BLaER1 (cell line): ENCODE results near the gene KIF1A.

Experiments used
- H3K27ac ChIP-seq: shearing (Covaris generic); formaldehyde crosslinking; 2 replicates; pipeline ENCODE4 v1.8.1; 2022
- H3K27me3 ChIP-seq: shearing (Covaris generic); formaldehyde crosslinking; 2 replicates; pipeline ENCODE4 v1.8.1; 2022
- H3K36me3 ChIP-seq: shearing (Covaris generic); formaldehyde crosslinking; 2 replicates; pipeline ENCODE4 v1.8.1; 2022
- H3K4me1 ChIP-seq: shearing (Covaris generic); formaldehyde crosslinking; 2 replicates; pipeline ENCODE4 v1.8.1; 2022
- H3K4me2 ChIP-seq: shearing (Covaris generic); formaldehyde crosslinking; 2 replicates; pipeline ENCODE4 v1.8.1; 2022
- H3K4me3 ChIP-seq: shearing (Covaris generic); formaldehyde crosslinking; 2 replicates; pipeline ENCODE4 v1.8.1; 2022
- H3K9ac ChIP-seq: shearing (Covaris generic); formaldehyde crosslinking; 2 replicates; pipeline ENCODE4 v1.8.1; 2022
- H3K9me3 ChIP-seq: shearing (Covaris generic); formaldehyde crosslinking; 2 replicates; pipeline ENCODE4 v1.8.1; 2022
- H4K20me1 ChIP-seq: shearing (Covaris generic); formaldehyde crosslinking; 2 replicates; pipeline ENCODE4 v1.8.1; 2022
- Cebpa-rat ChIP-seq: shearing (Covaris generic); IDR thresholded peaks from 2 replicates; pipeline ENCODE4 v1.8.1; 2022

The KIF1A gene

GRCh38 chr2:240714747-240715725, 105.0 kb downstream of the KIF1A start:
- Histone ChIP-seq H3K4me3 (no peak overlapping the region), H3K36me3 (no peaks in the 10 kb centered on the region), H3K27me3 (no peaks in the 10 kb centered on the region), H3K27ac (no peak overlapping the region), H4K20me1 (no peaks in the 10 kb centered on the region), H3K4me1 (peaks cover 44% of the 10 kb centered on the region), H3K9ac (no peak overlapping the region), H3K4me2 (peak overlapping the region; percentile 31; the same call in 1 of the 2 replicates), H3K9me3 (no peaks in the 10 kb centered on the region)
- TF ChIP-seq Cebpa-rat = no peak

GRCh38 chr2:240713928-240714746, 105.9 kb downstream of the KIF1A start:
- no peaks in the 10 kb centered on the region for H3K27me3 ChIP-seq
- H3K4me2 ChIP-seq = peak overlapping the region; percentile 31
- no peaks in the 10 kb centered on the region for H4K20me1 ChIP-seq
- H3K4me3 ChIP-seq = no peak overlapping the region
- no peak for TF ChIP-seq Cebpa-rat
- no peaks in the 10 kb centered on the region for H3K9me3 ChIP-seq
- no peaks in the 10 kb centered on the region for H3K36me3 ChIP-seq
- H3K9ac ChIP-seq = no peak overlapping the region
- peaks cover 43% of the 10 kb centered on the region for H3K4me1 ChIP-seq
- no peak overlapping the region for H3K27ac ChIP-seq

- peaks cover 35% of the 10 kb centered on the region for H3K4me1 ChIP-seq
- no peak for TF ChIP-seq Cebpa-rat
- H3K36me3 ChIP-seq = no peaks in the 10 kb centered on the region
- H4K20me1 ChIP-seq = no peaks in the 10 kb centered on the region
- no peak overlapping the region for H3K4me3 ChIP-seq
- H3K9ac ChIP-seq = no peak overlapping the region
- H3K4me2 ChIP-seq = peak overlapping the region; percentile 31; the same call in 1 of the 2 replicates
- H3K27ac ChIP-seq = no peak overlapping the region
- no peaks in the 10 kb centered on the region for H3K27me3 ChIP-seq
- no peaks in the 10 kb centered on the region for H3K9me3 ChIP-seq
Measured at GRCh38 chr2:240713071-240713927, 106.7 kb downstream of the KIF1A start.

GRCh38 chr2:240712121-240712520, 107.9 kb downstream of the KIF1A start:
- Histone ChIP-seq H3K9me3 (no peaks in the 10 kb centered on the region), H3K27ac (no peak overlapping the region), H4K20me1 (no peaks in the 10 kb centered on the region), H3K4me1 (peaks cover 23% of the 10 kb centered on the region), H3K4me2 (no peak overlapping the region), H3K9ac (no peak overlapping the region), H3K4me3 (no peak overlapping the region), H3K36me3 (no peaks in the 10 kb centered on the region), H3K27me3 (no peaks in the 10 kb centered on the region)
- no peak for TF ChIP-seq Cebpa-rat

DNA sequence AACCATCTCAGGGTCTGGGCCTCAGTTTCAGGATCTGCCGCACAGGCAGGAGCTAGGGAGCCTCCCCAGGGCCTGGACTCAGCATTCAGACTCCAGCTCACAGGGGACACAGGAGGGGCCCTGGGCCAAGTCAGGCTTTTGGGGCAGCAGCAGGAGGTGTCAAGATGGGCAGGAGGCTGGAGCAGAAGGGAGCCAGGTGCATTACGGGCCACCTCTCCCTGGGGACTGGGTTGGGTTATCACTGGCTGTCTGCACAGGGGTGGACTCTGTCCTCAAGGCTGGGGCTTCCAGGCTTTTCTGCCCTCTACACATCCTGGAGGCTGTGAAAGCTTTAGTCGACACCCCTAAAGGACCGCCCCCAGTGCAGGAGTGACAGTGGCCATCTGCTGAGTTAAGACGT, 108.3 kb downstream of the KIF1A start:
- Histone ChIP-seq H3K4me1 (peaks cover 19% of the 10 kb centered on the region), H3K4me2 (no peak overlapping the region), H3K9ac (no peak overlapping the region), H3K9me3 (no peaks in the 10 kb centered on the region), H3K4me3 (no peak overlapping the region), H4K20me1 (no peaks in the 10 kb centered on the region), H3K27ac (no peak overlapping the region), H3K36me3 (no peaks in the 10 kb centered on the region), H3K27me3 (no peaks in the 10 kb centered on the region)
- no peak for TF ChIP-seq Cebpa-rat

- Histone ChIP-seq H3K4me2 (no peak overlapping the region), H3K27me3 (no peaks in the 10 kb centered on the region)
- TF ChIP-seq Cebpa-rat = no peak
Measured at GRCh38 chr2:240711296-240711695, 108.7 kb downstream of the KIF1A start.

GRCh38 chr2:240708457-240708856, 111.6 kb downstream of the KIF1A start:
- H4K20me1 ChIP-seq = no peaks in the 10 kb centered on the region
- no peak for TF ChIP-seq Cebpa-rat
- no peak overlapping the region for H3K4me3 ChIP-seq
- peaks cover 16% of the 10 kb centered on the region for H3K27me3 ChIP-seq
- peaks cover 16% of the 10 kb centered on the region for H3K4me1 ChIP-seq
- no peak overlapping the region for H3K27ac ChIP-seq
- H3K36me3 ChIP-seq = no peaks in the 10 kb centered on the region
- no peaks in the 10 kb centered on the region for H3K9me3 ChIP-seq
- no peak overlapping the region for H3K4me2 ChIP-seq
- no peak overlapping the region for H3K9ac ChIP-seq

More at GRCh38 chr2:240711296-240711695, 108.7 kb downstream of the KIF1A start:
- H3K4me3 ChIP-seq = no peak overlapping the region
- no peaks in the 10 kb centered on the region for H4K20me1 ChIP-seq
- no peaks in the 10 kb centered on the region for H3K36me3 ChIP-seq
- H3K9me3 ChIP-seq = no peaks in the 10 kb centered on the region
- no peak overlapping the region for H3K9ac ChIP-seq
- peaks cover 18% of the 10 kb centered on the region for H3K4me1 ChIP-seq
- H3K27ac ChIP-seq = no peak overlapping the region

DNA sequence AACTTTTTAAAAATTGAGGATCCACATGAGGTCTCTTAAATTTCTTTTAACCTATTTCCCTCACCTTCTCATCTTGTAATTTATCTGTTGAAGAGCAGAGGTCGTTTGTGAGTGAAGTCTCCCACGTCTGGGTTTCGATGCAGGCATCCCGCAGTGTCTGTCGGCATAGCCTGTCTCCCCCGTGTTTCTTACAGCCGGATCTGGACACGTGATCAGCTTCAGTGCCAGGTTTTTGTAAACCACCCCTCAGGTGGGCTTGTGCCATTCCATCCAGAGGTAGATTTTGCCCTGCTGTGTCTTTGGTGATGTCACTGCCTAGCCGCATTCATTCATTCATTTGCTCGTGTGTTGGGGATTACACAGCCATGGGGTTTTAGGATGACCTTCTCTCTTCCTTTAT, 112.2 kb downstream of the KIF1A start:
- no peak overlapping the region for H3K27ac ChIP-seq
- H3K9me3 ChIP-seq = no peaks in the 10 kb centered on the region
- no peak overlapping the region for H3K4me3 ChIP-seq
- H3K9ac ChIP-seq = no peak overlapping the region
- H3K4me1 ChIP-seq = peaks cover 14% of the 10 kb centered on the region
- H3K27me3 ChIP-seq = peaks cover 21% of the 10 kb centered on the region
- no peaks in the 10 kb centered on the region for H3K36me3 ChIP-seq
- H4K20me1 ChIP-seq = no peaks in the 10 kb centered on the region
- no peak overlapping the region for H3K4me2 ChIP-seq
- no peak for TF ChIP-seq Cebpa-rat

- Histone ChIP-seq H4K20me1 (no peaks in the 10 kb centered on the region), H3K4me2 (no peak overlapping the region), H3K4me3 (no peak overlapping the region), H3K9ac (no peak overlapping the region), H3K9me3 (no peaks in the 10 kb centered on the region), H3K36me3 (no peaks in the 10 kb centered on the region), H3K27ac (no peak overlapping the region), H3K27me3 (peaks cover 21% of the 10 kb centered on the region), H3K4me1 (peaks cover 14% of the 10 kb centered on the region)
- TF ChIP-seq Cebpa-rat = no peak
Measured at GRCh38 chr2:240707043-240707756, 112.8 kb downstream of the KIF1A start.
